ENCODE data around the gene FTHL17. TPM values are rescaled to one million over a fixed set of nuclear protein-coding genes. Genes with fewer than 3 reads are reported as not detected.

The FTHL17 gene
- total RNA-seq, 1 experiment from 2014 or later: not detected

- H3K4me1 Mint-ChIP-seq: no peaks in the 10 kb centered on the region
- no peak for DNase-seq (ENCODE audit: low spot score)
- no peak for TF ChIP-seq ZSCAN18 (CRISPR knock-in tag; IDR thresholded peaks at IDR 0.05)
- no peak for TF ChIP-seq TP53 (CRISPR knock-in tag; IDR thresholded peaks at IDR 0.05)
- no peak for TF ChIP-seq GABPB1 (CRISPR knock-in tag; IDR thresholded peaks at IDR 0.05)
- no peak for TF ChIP-seq ZNF396 (CRISPR knock-in tag; IDR thresholded peaks at IDR 0.05; ENCODE audit: borderline replicate concordance)
- no peak for TF ChIP-seq IRF1 (CRISPR knock-in tag; IDR thresholded peaks at IDR 0.05)
- no peak for TF ChIP-seq MAX (CRISPR knock-in tag; IDR thresholded peaks at IDR 0.05)
- TF ChIP-seq CTCF (IDR thresholded peaks at IDR 0.05): no peak
- no peak for TF ChIP-seq ZNF219 (CRISPR knock-in tag; IDR thresholded peaks at IDR 0.05; ENCODE audit: borderline replicate concordance)
- no peak for TF ChIP-seq FOXJ3 (CRISPR knock-in tag; IDR thresholded peaks at IDR 0.05; ENCODE audit: borderline replicate concordance)
- no peak for TF ChIP-seq TCF7 (CRISPR knock-in tag; IDR thresholded peaks at IDR 0.05; ENCODE audit: low read depth)
- TF ChIP-seq MLX (CRISPR knock-in tag; IDR thresholded peaks at IDR 0.05): no peak
- no peak for TF ChIP-seq FOXP4 (CRISPR knock-in tag; IDR thresholded peaks at IDR 0.05)
- TF ChIP-seq E2F5 (CRISPR knock-in tag; IDR thresholded peaks at IDR 0.05): no peak
- TF ChIP-seq USF2 (CRISPR knock-in tag; IDR thresholded peaks at IDR 0.05): no peak
- no peak for TF ChIP-seq SMAD4 (CRISPR knock-in tag; IDR thresholded peaks at IDR 0.05)
- TF ChIP-seq TEAD4 (CRISPR knock-in tag; IDR thresholded peaks at IDR 0.05): no peak
- TF ChIP-seq GTF2I (CRISPR knock-in tag; conservative IDR thresholded peaks at IDR 0.05): no peak
- TF ChIP-seq JAZF1 (CRISPR knock-in tag; IDR thresholded peaks at IDR 0.05): no peak
- TF ChIP-seq HMGA2 (CRISPR knock-in tag; IDR thresholded peaks at IDR 0.05): no peak
- no peak overlapping the region for H3K27ac Mint-ChIP-seq
- no peaks in the 10 kb centered on the region for H3K36me3 Mint-ChIP-seq
- no peak for ATAC-seq
- H3K9me3 Mint-ChIP-seq: no peaks in the 10 kb centered on the region
- no peak overlapping the region for H3K4me3 Mint-ChIP-seq
- CTCF ChIA-PET: no interaction called here
- POLR2A ChIA-PET: no interaction called here
- H3K27me3 Mint-ChIP-seq (ENCODE audit: low read depth): no peaks in the 10 kb centered on the region
These were observed 43.0 kb upstream of the FTHL17 start for GRCh38 chrX:31114858-31115257.
